ENCODE data around the gene CCNT2.
A peak's percentile ranks its signal among the peaks of the same experiment; 100 is the strongest.
"Not testable (repeated sequence)": the region's sequence is repeated elsewhere in the genome, so short reads cannot be mapped to it uniquely, and the experiment has no call there.

CCNT2 gene

GRCh38 chr2:134919341-134920210, 954 bp downstream of the CCNT2 start:
- DNase-seq (ENCODE audit: low spot score): peak; percentile 63

- DNase-seq (ENCODE audit: low spot score): no peak
Observed at GRCh38 chr2:134924912-134925311, 6.3 kb downstream of the CCNT2 start.

DNA sequence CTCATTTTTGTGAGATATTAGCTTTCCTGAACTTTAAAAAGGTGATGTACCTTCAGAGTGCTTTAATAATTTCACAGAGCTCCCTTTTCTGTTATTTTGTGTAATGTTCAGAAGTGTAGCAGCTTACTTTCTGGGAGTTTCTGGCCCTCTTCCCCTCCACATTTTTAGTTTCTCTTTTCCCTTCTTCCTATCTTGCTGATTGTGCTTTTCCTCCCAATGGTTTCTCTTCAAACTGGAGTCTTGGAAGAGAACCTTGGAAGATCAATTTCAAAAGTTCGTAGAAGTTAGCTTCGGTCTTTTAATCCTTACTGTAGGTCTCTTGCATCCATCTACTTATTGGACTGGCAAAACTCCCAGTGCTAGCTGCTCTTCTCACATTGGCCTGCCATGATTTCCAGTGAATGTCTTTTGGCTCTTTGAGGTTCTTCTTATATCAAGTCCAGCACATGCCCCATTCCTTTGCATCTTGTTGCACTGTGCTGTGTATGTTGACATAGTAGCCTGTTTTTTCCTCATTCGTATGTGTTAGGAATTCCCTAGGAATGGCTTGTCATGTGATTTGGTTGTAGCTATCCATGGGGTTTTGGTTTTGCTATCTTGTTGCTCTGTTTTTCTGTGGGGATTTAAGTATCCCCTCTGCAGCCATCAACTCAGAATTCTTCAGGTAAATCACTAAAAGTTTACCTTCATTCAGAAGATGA, 7.8 kb downstream of the CCNT2 start:
- DNase-seq (ENCODE audit: low spot score): no peak

GRCh38 chr2:134927195-134927594, 8.6 kb downstream of the CCNT2 start:
- DNase-seq (ENCODE audit: low spot score): no peak

- no peak for DNase-seq (ENCODE audit: low spot score)
Observed at GRCh38 chr2:134932864-134933526, 14.4 kb downstream of the CCNT2 start.

DNA sequence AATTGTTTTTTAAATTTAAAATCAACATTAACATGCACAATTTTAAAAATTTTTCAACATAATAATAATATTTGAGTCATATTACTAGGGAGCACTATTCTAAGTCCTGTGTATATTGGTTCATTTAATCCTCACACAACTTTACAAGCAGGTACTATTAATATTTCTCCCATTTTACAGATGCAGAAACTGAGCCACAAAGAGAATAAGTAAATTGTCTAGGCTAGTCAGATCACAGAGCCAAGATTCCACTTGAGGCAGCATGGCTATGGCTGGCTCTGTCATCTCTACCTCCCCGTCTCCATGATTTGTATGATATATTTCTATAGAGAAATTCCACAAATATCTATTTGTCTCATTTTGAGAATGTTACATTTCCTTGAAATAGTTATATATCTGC, 15.1 kb downstream of the CCNT2 start:
- DNase-seq (ENCODE audit: low spot score): no peak

GRCh38 chr2:134934150-134934549, 15.5 kb downstream of the CCNT2 start:
- DNase-seq (ENCODE audit: low spot score): no peak

DNA sequence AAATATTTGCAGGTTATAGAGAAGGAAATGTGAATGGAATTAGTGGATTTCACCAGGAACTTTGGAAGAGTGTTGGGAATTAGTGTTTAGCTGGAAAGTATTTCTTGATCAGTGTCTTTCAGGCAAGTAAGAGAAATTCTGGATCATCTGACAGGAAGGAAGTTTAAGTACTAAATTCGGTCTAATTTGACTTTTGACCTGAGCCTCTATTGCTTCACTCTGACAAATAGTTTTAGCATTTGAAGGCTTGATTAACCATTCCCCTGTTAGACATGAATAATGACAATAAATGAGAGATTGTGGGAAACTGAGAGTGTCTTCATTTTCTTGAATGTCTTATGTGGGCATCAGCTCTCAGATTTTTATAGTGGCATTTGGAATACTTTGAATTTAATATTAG, 16.0 kb downstream of the CCNT2 start:
- DNase-seq (ENCODE audit: low spot score): no peak

GRCh38 chr2:134936691-134937090, 18.1 kb downstream of the CCNT2 start:
- no peak for DNase-seq (ENCODE audit: low spot score)

DNA sequence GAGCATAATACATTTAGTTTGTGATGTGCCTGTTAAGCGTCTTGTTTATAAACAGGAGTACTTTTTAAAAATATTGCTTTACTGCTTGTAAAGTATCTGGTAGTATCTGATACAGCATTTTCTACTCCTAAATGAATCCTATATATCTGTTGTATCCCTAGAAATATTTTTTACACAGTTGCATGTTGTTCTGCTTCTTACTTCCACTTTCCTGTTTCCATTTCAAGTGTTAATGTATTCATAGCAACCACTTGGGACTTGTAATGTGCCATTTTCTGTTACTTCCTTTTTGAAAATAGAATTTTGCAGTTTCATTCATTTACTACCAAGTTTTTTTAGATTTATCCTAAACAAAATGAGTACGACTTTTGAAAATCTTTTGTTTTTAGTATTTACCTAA, 24.9 kb downstream of the CCNT2 start:
- DNase-seq (ENCODE audit: low spot score): peak; percentile 46

DNA sequence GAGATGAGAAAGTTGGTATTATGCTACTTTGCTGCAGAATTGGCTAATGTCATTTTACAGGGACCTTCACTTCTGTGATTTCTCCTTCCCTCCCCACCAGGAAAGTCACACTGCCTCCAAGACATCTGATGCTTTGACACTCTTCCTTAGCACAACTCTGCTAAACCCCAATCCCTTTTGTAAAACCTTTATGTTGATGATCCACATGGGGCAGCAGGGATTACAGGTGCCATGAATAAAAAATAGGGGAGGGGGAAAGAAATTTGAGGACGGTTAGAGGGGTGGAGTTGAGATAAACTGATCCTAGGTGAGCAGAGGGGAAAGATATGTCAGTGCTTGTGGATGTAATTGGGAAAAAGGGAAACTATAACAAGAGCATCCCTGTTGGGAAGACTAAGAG, 26.4 kb downstream of the CCNT2 start:
- no peak for DNase-seq (ENCODE audit: low spot score)

DNA sequence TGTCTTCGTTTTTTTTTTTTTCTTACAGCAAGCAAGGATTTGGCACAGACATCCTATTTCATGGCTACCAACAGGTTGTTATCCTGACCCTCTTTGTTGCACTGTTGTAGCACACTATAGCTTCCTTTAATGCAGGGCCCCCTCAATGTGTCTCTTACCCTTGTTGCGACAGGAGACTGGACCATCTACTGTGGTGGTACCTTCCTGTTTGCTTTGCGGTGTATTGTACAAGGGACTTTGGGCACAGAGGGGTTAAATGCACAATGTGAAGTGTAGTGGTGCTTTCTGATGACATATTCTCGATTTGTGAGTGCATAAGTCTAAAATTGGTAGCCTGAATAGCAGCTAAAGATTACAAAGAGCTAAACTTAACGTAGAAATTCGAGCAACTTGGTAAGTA, 27.5 kb downstream of the CCNT2 start:
- no peak for DNase-seq (ENCODE audit: low spot score)

GRCh38 chr2:134949981-134950708, 31.5 kb downstream of the CCNT2 start:
- no peak for DNase-seq (ENCODE audit: low spot score)

DNA sequence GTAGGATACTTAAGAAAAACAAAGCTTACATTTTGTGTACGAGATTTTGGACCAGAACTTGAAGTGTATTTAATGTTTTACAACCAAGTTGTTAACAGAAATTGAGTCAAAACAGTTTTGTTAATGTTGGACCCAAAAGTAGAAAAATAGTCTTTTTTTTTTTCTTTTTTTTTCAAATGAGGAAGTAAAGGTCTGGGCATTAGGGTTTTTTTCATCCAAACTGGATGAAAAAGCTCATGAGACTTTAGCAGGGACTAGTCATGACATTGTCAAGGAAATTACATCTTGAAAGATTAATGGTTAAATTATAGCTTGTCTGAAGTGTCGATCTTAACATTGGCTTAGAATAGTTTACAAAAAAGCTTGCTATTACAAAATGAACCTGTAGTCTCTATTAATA, 32.3 kb downstream of the CCNT2 start:
- DNase-seq (ENCODE audit: low spot score): no peak

DNA sequence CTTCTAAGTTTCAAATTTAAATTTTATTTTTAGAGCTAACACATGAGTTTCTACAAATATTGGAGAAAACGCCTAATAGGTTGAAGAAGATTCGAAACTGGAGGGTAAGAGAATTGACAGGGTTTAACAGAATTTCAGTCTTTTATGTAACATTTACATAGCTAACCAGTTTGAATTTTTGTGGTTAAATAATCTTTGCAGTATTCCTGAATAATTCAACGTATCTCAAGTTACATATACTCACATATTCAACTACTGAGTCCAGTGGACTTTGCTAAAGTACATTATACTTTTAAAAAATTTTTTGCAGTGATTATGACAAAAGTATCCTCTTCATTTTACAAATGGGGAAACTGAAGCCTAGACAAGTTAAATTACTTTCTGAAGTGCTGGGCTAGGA, 34.0 kb downstream of the CCNT2 start:
- DNase-seq (ENCODE audit: low spot score): no peak

DNA sequence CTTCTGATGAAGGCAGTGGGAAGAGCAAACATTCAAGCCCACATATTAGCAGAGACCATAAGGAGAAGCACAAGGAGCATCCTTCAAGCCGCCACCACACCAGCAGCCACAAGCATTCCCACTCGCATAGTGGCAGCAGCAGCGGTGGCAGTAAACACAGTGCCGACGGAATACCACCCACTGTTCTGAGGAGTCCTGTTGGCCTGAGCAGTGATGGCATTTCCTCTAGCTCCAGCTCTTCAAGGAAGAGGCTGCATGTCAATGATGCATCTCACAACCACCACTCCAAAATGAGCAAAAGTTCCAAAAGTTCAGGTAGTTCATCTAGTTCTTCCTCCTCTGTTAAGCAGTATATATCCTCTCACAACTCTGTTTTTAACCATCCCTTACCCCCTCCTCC, 35.4 kb downstream of the CCNT2 start:
- DNase-seq (ENCODE audit: low spot score): no peak

- DNase-seq (ENCODE audit: low spot score): no peak
Observed at GRCh38 chr2:134955744-134956143, 37.1 kb downstream of the CCNT2 start.

GRCh38 chr2:134957477-134957876, 38.9 kb downstream of the CCNT2 start:
- no peak for DNase-seq (ENCODE audit: low spot score)

- not testable (repeated sequence) for DNase-seq (ENCODE audit: low spot score)
Observed at GRCh38 chr2:134967166-134967565, 48.5 kb downstream of the CCNT2 start.

DNA sequence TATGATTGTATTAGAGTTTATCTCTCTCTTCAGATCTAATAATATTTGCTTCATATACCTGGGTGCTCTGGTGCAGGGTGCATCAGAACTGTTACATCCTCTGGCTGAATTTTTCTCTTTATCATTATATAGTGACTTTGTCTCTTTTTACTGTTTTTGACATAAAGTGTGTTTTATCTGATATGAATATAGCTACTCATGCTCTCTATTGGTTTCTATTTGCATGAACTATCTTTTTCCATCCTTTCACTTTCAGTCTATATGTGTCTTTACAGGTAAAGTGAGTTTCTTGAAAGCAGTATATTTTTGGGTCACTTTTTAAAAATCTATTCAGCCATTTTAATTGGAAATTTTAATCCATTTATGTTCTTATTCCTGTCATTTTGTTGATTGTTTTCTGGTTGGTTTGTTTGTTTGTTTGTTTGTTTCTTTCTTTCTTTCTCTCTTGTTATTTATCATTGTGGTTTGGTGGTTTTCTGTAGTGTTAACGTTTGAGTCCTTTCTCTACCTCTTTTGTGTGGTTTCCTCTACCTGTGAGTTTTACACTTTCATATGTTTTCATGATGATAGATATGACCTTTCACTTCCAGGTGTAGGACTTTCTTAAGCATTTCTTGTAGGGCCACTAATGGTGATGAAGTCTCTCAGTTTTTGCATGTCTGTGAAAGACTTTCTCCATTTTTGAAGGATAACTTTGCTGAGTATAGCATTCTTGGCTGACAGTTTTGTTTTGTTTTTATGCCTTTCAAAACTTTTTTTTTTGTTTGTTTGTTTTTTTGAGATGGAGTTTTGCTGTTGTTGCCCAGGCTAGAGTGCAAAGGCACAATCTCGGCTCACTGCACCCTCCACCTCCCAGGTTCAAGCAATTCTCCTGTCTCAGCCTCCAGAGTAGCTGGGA, 54.9 kb downstream of the CCNT2 start:
- no peak for DNase-seq (ENCODE audit: low spot score)

All from NAMALWA (cell line).